Caco-2 (cell line): ENCODE data around the gene PHF21B. TPM values are rescaled to one million over a fixed set of nuclear protein-coding genes. Genes with fewer than 3 reads are reported as not detected.

Experiments
- BruUV-seq: library from RNA; stranded (reverse); fragments of 400-500 nt; replicated peaks from 2 replicates; lab custom pipeline; 2021; lab: Mats Ljungman, UMichigan
- CTCF ChIA-PET: fragments of 300-600 bp; sonication (Branson Sonifier 250); formaldehyde crosslinking; loops from one replicate; lab custom pipeline; 2022; ENCODE audit warnings: antibody characterized with exemption; lab: Charles Lee
- POLR2A ChIA-PET: fragments of 300-600 bp; sonication (Branson Sonifier 250); formaldehyde crosslinking; loops from one replicate; lab custom pipeline; 2022; ENCODE audit warnings: antibody characterized with exemption; lab: Charles Lee
- DNase-seq, 2 experiments: peaks; one replicate each; pipeline versions ENCODE4 v3.0.0 to v3.0.0-alpha.2; 2020 to 2022
- H3K27me3 ChIP-seq: replicated peaks from 2 replicates; pipeline ENCODE4 v1.6.0; 2011; ENCODE audit warnings: low read length; ENCODE audit not compliant: control insufficient read depth, insufficient read depth
- H3K36me3 ChIP-seq: 2 replicates; pipeline ENCODE4 v1.5.1; 2011; ENCODE audit warnings: low read length; ENCODE audit not compliant: control insufficient read depth, insufficient read depth
- H3K4me1 ChIP-seq: fragments of 250-450 bp; sonication (Bioruptor Pico); 2 replicates; pipeline ENCODE4 v1.5.1; 2020; ENCODE audit warnings: mild to moderate bottlenecking
- H3K4me3 ChIP-seq: 2 replicates; pipeline ENCODE4 v1.5.1; 2011; ENCODE audit warnings: low read depth, mild to moderate bottlenecking, control low read depth, low read length
- H3K9me3 ChIP-seq: fragments of 250-450 bp; sonication (Bioruptor Pico); 2 replicates; pipeline ENCODE4 v1.5.1; 2020; ENCODE audit warnings: mild to moderate bottlenecking, moderate library complexity
- H3K27ac Mint-ChIP-seq: one replicate; pipeline ENCODE4 v1.8.0; 2022; ENCODE audit warnings: mixed read lengths; ENCODE audit not compliant: unreplicated experiment
- H3K27me3 Mint-ChIP-seq: one replicate; pipeline ENCODE4 v1.8.0; 2022; ENCODE audit warnings: mixed read lengths; ENCODE audit not compliant: insufficient read depth, unreplicated experiment
- H3K36me3 Mint-ChIP-seq: one replicate; pipeline ENCODE4 v1.8.0; 2022; ENCODE audit warnings: mild to moderate bottlenecking, mixed read lengths; ENCODE audit not compliant: insufficient read depth, unreplicated experiment
- H3K4me1 Mint-ChIP-seq: one replicate; pipeline ENCODE4 v1.8.0; 2022; ENCODE audit warnings: low read depth, mixed read lengths; ENCODE audit not compliant: unreplicated experiment
- H3K4me3 Mint-ChIP-seq: one replicate; pipeline ENCODE4 v1.8.0; 2022; ENCODE audit warnings: mild to moderate bottlenecking, moderate library complexity, mixed read lengths; ENCODE audit not compliant: unreplicated experiment
- H3K9me3 Mint-ChIP-seq: one replicate; pipeline ENCODE4 v1.8.0; 2022; ENCODE audit warnings: mixed read lengths; ENCODE audit not compliant: unreplicated experiment
- CTCF ChIP-seq, 2 experiments: fragments of 200-600 bp in 1 of 2; IDR thresholded peaks; 1 replicate in 1 of 2; 2 replicates in 1 of 2; pipeline versions ENCODE4 v1.5.1 to v1.8.0; 2011 to 2022; ENCODE audit warnings: antibody characterized with exemption in 1 of 2, control low read depth in 1 of 2, inconsistent platforms in 1 of 2, low read depth in 1 of 2, low read length in 1 of 2, mild to moderate bottlenecking in 1 of 2, moderate library complexity in 1 of 2; ENCODE audit not compliant: insufficient read depth in 1 of 2, severe bottlenecking in 1 of 2, unreplicated experiment in 1 of 2
- intact Hi-C: fragments of 100-400 bp; cut with micrococcal nuclease; formaldehyde crosslinking; loops from one replicate; pipeline ENCODE4 v1.10.0; 2022; ENCODE audit not compliant: unreplicated experiment
- total RNA-seq: library from RNA; stranded (reverse); gene quantifications from 2 replicates; pipeline ENCODE4 v1.2.3, GENCODE V29; 2022

PHF21B gene
- total RNA-seq, 1 experiment from 2014 or later: 0.98 TPM

- Histone ChIP-seq H3K4me3 (no peak overlapping the region), H3K9me3 (peaks cover 4% of the 10 kb centered on the region), H3K36me3 (no peaks in the 10 kb centered on the region), H3K4me1 (no peaks in the 10 kb centered on the region), H3K27me3 (no peaks in the 10 kb centered on the region; the same call in 1 of the 2 replicates)
- BruUV-seq: no TSS peak
- Mint-ChIP-seq H3K27ac (no peak overlapping the region), H3K4me3 (no peak overlapping the region), H3K27me3 (peaks cover 21% of the 10 kb centered on the region), H3K4me1 (no peaks in the 10 kb centered on the region), H3K9me3 (no peaks in the 10 kb centered on the region), H3K36me3 (peaks cover 4% of the 10 kb centered on the region)
- CTCF ChIA-PET: interaction anchor here (0.7 kb wide), 1 partner anchor 19 kb away, joined by 3 read pairs; no protein-coding TSS in a partner anchor
- no peak for TF ChIP-seq CTCF (IDR thresholded peaks at IDR 0.05; ENCODE audit: insufficient read depth in 1 of 2, low read depth in 1 of 2, low read length in 1 of 2, severe bottlenecking in 1 of 2, unreplicated experiment in 1 of 2)
- intact Hi-C loops: no loop called here
- DNase-seq: no peak
- POLR2A ChIA-PET: no interaction called here
Measured at GRCh38 chr22:44952863-44953746, 56.7 kb downstream of the PHF21B start.

DNA sequence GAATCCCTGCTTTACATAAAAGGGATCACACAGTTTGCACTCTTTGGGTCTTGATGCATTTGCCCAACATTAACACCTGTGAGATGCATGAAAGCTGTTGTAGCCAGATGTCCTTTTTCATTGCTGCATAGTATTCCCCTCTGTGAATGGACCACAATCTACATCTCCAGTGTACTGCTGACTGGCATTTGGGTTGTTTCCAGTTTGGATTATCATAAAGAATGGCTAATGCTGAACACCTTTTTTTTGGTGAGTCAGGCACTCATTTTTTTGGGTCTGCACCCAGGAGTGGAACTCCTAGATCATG lies 58.3 kb downstream of the PHF21B start:
- Mint-ChIP-seq H3K9me3 (no peaks in the 10 kb centered on the region), H3K4me1 (no peaks in the 10 kb centered on the region), H3K27me3 (peaks cover 21% of the 10 kb centered on the region), H3K36me3 (peaks cover 4% of the 10 kb centered on the region), H3K4me3 (no peak overlapping the region), H3K27ac (no peak overlapping the region)
- ChIA-PET POLR2A (no interaction called here), CTCF (no interaction called here)
- no peak for DNase-seq
- Histone ChIP-seq H3K4me1 (no peaks in the 10 kb centered on the region), H3K27me3 (no peaks in the 10 kb centered on the region; the same call in 1 of the 2 replicates), H3K4me3 (no peak overlapping the region), H3K36me3 (no peaks in the 10 kb centered on the region), H3K9me3 (peaks cover 4% of the 10 kb centered on the region)
- TF ChIP-seq CTCF (IDR thresholded peaks at IDR 0.05; ENCODE audit: insufficient read depth in 1 of 2, low read depth in 1 of 2, low read length in 1 of 2, severe bottlenecking in 1 of 2, unreplicated experiment in 1 of 2): no peak
- intact Hi-C loops: no loop called here
- BruUV-seq: no TSS peak

DNA sequence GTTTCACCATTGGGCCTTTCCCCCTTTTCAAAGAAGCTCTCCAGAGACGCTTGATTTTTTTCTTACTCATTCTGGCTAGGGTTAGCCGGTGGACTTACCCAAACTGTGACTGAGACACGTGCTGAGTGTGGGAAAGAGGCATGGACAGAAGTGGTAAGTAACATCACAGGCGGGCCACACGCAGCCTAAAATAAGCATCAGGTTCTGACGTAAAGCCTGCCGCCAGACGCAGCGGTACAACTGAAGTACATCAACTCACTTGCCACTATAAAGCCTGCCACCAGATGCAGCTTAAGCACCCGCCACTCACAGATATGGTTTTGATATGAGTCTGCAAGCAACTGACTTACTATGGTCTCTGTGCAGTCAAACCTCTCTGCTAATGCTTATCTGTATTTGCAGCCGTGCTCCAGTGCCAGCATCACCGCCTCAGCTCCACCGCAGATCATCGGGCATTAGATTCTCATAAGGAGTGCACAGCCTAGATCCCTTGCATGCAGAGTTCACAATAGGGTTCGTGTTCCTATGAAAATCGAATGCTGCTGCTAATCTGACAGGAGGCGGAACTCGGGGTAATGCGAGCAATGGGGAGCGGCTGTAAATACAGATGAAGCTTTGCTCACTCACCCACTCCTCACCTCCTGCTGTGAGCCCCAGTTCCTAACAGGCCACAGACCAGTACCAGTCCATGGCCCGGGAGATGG lies 58.8 kb downstream of the PHF21B start:
- POLR2A ChIA-PET: no interaction called here
- BruUV-seq: no TSS peak
- Histone ChIP-seq H3K27me3 (no peaks in the 10 kb centered on the region; the same call in 1 of the 2 replicates), H3K4me3 (no peak overlapping the region), H3K36me3 (no peaks in the 10 kb centered on the region), H3K4me1 (no peaks in the 10 kb centered on the region), H3K9me3 (peaks cover 4% of the 10 kb centered on the region)
- no peak overlapping the region for H3K4me3 Mint-ChIP-seq
- no peak for TF ChIP-seq CTCF (IDR thresholded peaks at IDR 0.05; ENCODE audit: insufficient read depth in 1 of 2, low read depth in 1 of 2, low read length in 1 of 2, severe bottlenecking in 1 of 2, unreplicated experiment in 1 of 2)
- DNase-seq: no peak
- H3K27me3 Mint-ChIP-seq: peaks cover 24% of the 10 kb centered on the region
- intact Hi-C loops: no loop called here
- H3K9me3 Mint-ChIP-seq: no peaks in the 10 kb centered on the region
- H3K4me1 Mint-ChIP-seq: no peaks in the 10 kb centered on the region
- no peak overlapping the region for H3K27ac Mint-ChIP-seq
- CTCF ChIA-PET: no interaction called here
- peaks cover 4% of the 10 kb centered on the region for H3K36me3 Mint-ChIP-seq
